ENCODE results near the gene KCNK7.

DNA sequence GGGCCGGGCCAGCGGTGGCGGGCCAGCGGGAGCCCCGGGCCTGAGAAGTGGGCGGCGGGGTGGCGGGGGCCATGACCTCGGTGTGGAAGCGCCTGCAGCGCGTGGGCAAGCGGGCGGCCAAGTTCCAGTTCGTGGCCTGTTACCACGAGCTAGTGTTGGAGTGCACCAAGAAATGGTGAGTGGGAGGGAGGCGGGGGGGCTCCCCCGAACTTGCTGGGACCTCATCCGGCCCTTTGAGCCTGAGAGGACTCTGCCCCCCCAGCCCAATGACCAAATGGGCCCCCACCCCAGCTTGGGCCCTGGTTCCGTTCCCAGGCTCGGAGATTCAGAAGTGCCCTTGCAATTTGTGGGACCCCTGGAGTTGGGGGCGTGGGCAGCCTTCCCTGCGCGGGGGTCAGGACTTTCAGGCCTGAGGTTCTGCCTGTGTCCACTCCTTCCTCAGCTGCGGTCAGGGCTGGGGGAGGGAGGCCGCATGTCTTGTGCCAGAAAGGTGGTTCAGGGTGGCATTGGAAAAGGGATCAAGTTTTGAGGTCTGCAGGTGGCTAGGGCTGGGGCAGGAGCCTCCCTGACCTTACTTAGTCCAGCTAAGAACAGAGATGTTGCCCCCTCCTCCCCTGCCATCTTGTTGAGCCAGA is 19.3 kb downstream of the KCNK7 start:
- TF ChIP-seq POLR2A (IDR thresholded peaks at IDR 0.05; ENCODE audit: low read depth, low read length) (0 out of 2 replicates have a peak, but pooled peaks have one; percentile 5), TAF1 (IDR thresholded peaks at IDR 0.05; ENCODE audit: low read depth, low read length) (no peak), POLR2AphosphoS5 (IDR thresholded peaks at IDR 0.05; ENCODE audit: low read depth, low read length) (no peak), SPI1 (IDR thresholded peaks at IDR 0.05; ENCODE audit: low read depth, low read length) (no peak), POU2F2 (IDR thresholded peaks at IDR 0.05; ENCODE audit: low read depth, low read length) (no peak)

All from GM12891 (cell line).